GM08714 (cell line): Measurements from ENCODE around the gene ETAA1.

Experiments
- H3K4me3 ChIP-seq: fragments of 200-500 bp; sonication (Bioruptor generic); 2 replicates; pipeline ENCODE4 v1.5.1; 2014; ENCODE audit warnings: mild to moderate bottlenecking, low read length, inconsistent platforms
- ZNF274 ChIP-seq: IDR thresholded peaks from 2 replicates; pipeline ENCODE4 v1.6.1; 2012; ENCODE audit warnings: mild to moderate bottlenecking, low read depth, low read length

The ETAA1 gene

GRCh38 chr2:67397143-67397986 is at the start of gene ETAA1:
Gene ETAA1 (plus strand): TSS chr2:67397333. CDS start chr2:67397449, 116 bp downstream.
- peak within 1 kb of the TSS; percentile 73 for H3K4me3 ChIP-seq
- TF ChIP-seq ZNF274, result no peak

- TF ChIP-seq ZNF274, result no peak
- no peak overlapping the region for H3K4me3 ChIP-seq
Measured at GRCh38 chr2:67366832-67367412, 30.2 kb upstream of the ETAA1 start.

- TF ChIP-seq ZNF274, result no peak
- no peak overlapping the region for H3K4me3 ChIP-seq
Measured at GRCh38 chr2:67374481-67374880, 22.7 kb upstream of the ETAA1 start.

GRCh38 chr2:67374949-67375348 is 22.2 kb upstream of the ETAA1 start:
- H3K4me3 ChIP-seq, result no peak overlapping the region
- TF ChIP-seq ZNF274, result no peak

GRCh38 chr2:67378555-67378954 is 18.6 kb upstream of the ETAA1 start:
- no peak for TF ChIP-seq ZNF274
- H3K4me3 ChIP-seq, result no peak overlapping the region

GRCh38 chr2:67379048-67379447 is 18.1 kb upstream of the ETAA1 start:
- TF ChIP-seq ZNF274, result no peak
- H3K4me3 ChIP-seq, result no peak overlapping the region

- no peak for TF ChIP-seq ZNF274
- no peak overlapping the region for H3K4me3 ChIP-seq
Measured at GRCh38 chr2:67384123-67384822, 12.9 kb upstream of the ETAA1 start.

- TF ChIP-seq ZNF274, result no peak
- H3K4me3 ChIP-seq, result no peak overlapping the region
Measured at GRCh38 chr2:67388680-67389079, 8.5 kb upstream of the ETAA1 start.

GRCh38 chr2:67389286-67389685 is 7.8 kb upstream of the ETAA1 start:
- no peak for TF ChIP-seq ZNF274
- no peak overlapping the region for H3K4me3 ChIP-seq

GRCh38 chr2:67389788-67390187 is 7.3 kb upstream of the ETAA1 start:
- TF ChIP-seq ZNF274, result no peak
- H3K4me3 ChIP-seq, result no peak overlapping the region

GRCh38 chr2:67393237-67393636 is 3.9 kb upstream of the ETAA1 start:
- H3K4me3 ChIP-seq, result no peak overlapping the region
- TF ChIP-seq ZNF274, result no peak

GRCh38 chr2:67394734-67395133 is 2.4 kb upstream of the ETAA1 start:
- H3K4me3 ChIP-seq, result no peak overlapping the region
- TF ChIP-seq ZNF274, result no peak

GRCh38 chr2:67399144-67399543 is 2.0 kb downstream of the ETAA1 start:
- TF ChIP-seq ZNF274, result no peak
- no peak overlapping the region; the same call in 1 of the 2 replicates for H3K4me3 ChIP-seq

- H3K4me3 ChIP-seq, result no peak overlapping the region
- TF ChIP-seq ZNF274, result no peak
Measured at GRCh38 chr2:67399831-67400489, 2.8 kb downstream of the ETAA1 start.
